ENCODE data around the gene NAP1L4.

NAP1L4 gene

GRCh38 chr11:2927121-2927800 lies 64.9 kb downstream of the NAP1L4 start:
- DNase-seq (ENCODE audit: insufficient read length, low spot score) = no peak
- no peak for TF ChIP-seq POLR2A (IDR thresholded peaks at IDR 0.05; ENCODE audit: low read depth, low read length)
- FAIRE-seq = no peak

DNA sequence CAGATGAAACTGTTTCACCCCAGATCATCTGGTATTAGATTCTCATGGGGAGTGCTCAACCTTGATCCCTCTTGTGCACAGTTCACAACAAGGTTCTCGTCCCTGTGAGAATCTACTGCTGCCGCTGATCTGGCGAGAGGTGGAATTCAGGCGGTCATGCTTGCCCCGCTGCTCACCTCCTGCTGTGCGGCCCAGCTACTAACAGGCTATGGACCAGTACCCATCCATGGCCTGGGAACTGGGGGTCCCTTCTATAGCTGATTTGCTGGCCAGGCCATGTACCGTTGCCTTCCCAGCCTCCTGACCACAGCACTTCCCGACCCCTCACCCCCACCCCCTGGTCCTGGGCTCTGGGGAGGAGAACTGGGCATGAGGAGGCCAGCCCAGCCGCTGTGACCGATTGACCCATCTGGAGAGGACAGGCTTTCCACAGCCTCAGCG lies 65.5 kb downstream of the NAP1L4 start:
- peak; percentile 16; the same call in 1 of the 2 replicates for TF ChIP-seq POLR2A (IDR thresholded peaks at IDR 0.05; ENCODE audit: low read depth, low read length)
- no peak for DNase-seq (ENCODE audit: insufficient read length, low spot score)
- no peak for FAIRE-seq

DNA sequence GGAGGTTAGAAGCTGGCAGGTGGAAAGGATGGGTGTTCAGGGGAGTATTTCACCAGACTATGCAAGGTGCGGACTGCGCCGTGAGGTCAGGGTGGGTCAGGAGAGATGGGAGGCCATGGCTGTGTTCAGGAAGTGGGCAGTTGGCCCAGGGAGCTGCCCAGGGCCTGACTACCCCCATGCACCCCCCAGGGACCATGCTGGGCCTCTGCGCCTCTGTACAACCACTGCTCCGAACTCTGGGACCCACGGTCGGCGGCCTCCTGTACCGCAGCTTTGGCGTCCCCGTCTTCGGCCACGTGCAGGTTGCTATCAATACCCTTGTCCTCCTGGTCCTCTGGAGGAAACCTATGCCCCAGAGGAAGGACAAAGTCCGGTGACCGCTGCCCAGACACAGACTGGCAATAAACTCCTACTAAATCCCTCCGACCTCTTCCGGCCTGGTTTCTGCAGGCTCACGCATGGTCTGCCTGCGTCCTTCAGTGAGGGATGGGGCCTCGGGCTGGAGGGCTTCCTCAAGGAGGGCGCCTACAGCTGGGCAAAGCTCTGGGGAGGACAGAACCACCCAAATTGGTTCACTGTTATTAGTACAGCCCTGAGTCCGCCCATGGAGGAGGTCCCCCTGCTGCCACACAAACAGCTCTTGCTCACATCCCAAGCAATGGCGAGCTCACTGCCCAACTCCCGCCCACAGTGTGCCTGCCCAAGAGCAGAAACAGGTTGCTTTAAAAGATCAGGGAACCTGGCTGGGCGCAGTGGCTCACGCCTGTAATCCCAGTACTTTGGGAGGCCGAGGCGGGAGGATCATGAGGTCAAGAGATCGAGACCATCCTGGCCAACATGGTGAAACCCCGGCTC lies 67.1 kb downstream of the NAP1L4 start:
- FAIRE-seq (no peak), DNase-seq (ENCODE audit: insufficient read length, low spot score) (no peak)
- no peak for TF ChIP-seq POLR2A (IDR thresholded peaks at IDR 0.05; ENCODE audit: low read depth, low read length)

DNA sequence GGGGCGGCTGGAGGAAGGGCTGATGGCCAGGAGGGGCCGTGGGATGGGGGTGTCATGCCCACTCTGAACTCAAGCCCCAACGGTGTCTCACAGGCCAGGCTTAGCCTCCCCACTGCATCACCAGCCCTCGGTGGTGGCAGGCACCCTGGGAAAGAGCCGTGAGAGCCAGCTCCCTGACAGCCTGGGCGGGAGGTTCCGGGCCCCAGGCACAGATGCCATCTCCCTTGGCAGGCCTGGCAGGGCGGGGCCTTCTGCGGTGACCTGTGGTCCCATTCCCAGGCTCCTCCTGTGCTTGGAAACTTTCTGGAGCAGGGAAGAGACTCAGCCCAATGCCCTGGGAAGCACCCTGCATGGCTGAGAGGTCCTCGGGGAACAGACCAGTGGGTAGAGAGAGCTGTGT lies 67.7 kb downstream of the NAP1L4 start:
- DNase-seq (ENCODE audit: insufficient read length, low spot score) (no peak), FAIRE-seq (no peak)
- TF ChIP-seq POLR2A (IDR thresholded peaks at IDR 0.05; ENCODE audit: low read depth, low read length) = no peak

GRCh38 chr11:2923446-2924375 lies 68.4 kb downstream of the NAP1L4 start:
- no peak for TF ChIP-seq POLR2A (IDR thresholded peaks at IDR 0.05; ENCODE audit: low read depth, low read length)
- FAIRE-seq (no peak), DNase-seq (ENCODE audit: insufficient read length, low spot score) (no peak)

- no peak for TF ChIP-seq POLR2A (IDR thresholded peaks at IDR 0.05; ENCODE audit: low read depth, low read length)
- FAIRE-seq (no peak), DNase-seq (ENCODE audit: insufficient read length, low spot score) (no peak)
Observed at GRCh38 chr11:2922655-2923054, 69.5 kb downstream of the NAP1L4 start.

- no peak for DNase-seq (ENCODE audit: insufficient read length, low spot score)
- no peak for TF ChIP-seq POLR2A (IDR thresholded peaks at IDR 0.05; ENCODE audit: low read depth, low read length)
- FAIRE-seq = no peak
Observed at GRCh38 chr11:2921742-2922493, 70.2 kb downstream of the NAP1L4 start.

DNA sequence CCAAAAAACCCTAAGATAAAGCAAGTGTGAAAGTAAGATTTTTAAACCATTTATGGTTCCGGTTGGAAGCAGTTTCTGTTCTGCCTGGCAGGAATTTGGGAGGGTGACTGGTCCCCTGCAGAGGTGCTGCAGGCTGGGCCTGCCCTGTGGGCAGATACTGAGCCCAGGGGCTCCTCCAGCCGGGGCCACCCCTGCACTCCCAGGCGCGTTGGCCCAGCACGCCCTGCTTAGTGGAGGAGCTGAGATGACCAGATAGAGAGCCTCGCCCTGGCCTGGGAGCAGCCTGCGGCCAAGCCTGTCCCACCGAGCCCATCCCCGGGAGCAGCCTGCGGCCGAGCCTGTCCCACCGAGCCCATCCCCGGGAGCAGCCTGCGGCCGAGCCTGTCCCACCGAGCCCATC lies 70.9 kb downstream of the NAP1L4 start:
- DNase-seq (ENCODE audit: insufficient read length, low spot score) (no peak), FAIRE-seq (no peak)
- TF ChIP-seq POLR2A (IDR thresholded peaks at IDR 0.05; ENCODE audit: low read depth, low read length) = no peak

DNA sequence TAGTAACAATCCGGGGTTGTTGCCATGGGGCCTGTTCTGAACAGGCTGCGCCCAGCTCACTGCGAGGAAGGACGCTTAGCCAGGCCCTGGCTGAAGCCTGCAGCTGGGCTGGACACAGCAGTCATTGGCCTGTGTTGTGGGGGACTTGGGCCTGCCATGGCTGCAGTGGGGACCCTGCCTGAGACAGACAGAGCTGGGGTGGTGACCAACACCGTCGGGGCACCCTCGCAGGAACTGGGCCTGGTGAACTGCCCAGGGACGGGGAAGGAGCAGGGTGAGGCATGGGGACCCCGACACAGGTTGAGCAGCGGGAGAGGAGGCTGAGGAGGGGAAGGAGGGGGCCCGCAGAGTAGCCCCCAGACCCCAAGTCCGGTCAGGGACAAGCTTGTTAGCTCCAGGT lies 71.8 kb downstream of the NAP1L4 start:
- DNase-seq (ENCODE audit: insufficient read length, low spot score) (no peak), FAIRE-seq (no peak)
- no peak for TF ChIP-seq POLR2A (IDR thresholded peaks at IDR 0.05; ENCODE audit: low read depth, low read length)

DNA sequence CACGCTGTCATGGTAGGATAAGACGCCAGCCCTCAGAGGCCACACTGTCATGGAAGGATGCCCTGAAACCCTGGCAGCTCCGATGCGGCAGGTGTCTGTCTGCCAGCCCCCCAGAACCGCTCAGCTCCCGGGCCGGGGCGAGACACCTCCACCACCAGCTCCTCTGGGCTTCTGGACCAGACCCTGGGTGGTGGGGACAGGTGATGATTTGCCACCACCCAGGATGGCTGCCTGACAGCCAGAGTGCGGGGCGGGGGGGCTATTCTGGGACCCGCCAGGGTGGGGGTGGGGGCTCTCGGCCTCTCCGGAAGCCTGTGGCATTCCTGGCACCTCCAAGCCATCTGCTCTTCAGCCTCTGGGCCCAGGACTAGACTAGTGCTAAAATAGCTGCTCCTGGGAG lies 72.3 kb downstream of the NAP1L4 start:
- FAIRE-seq (no peak), DNase-seq (ENCODE audit: insufficient read length, low spot score) (no peak)
- no peak for TF ChIP-seq POLR2A (IDR thresholded peaks at IDR 0.05; ENCODE audit: low read depth, low read length)

GRCh38 chr11:2919188-2919587 lies 72.9 kb downstream of the NAP1L4 start:
- no peak for TF ChIP-seq POLR2A (IDR thresholded peaks at IDR 0.05; ENCODE audit: low read depth, low read length)
- DNase-seq (ENCODE audit: insufficient read length, low spot score) = no peak
- no peak for FAIRE-seq

GRCh38 chr11:2917842-2918490 lies 74.2 kb downstream of the NAP1L4 start:
- TF ChIP-seq POLR2A (IDR thresholded peaks at IDR 0.05; ENCODE audit: low read depth, low read length) = no peak
- no peak for DNase-seq (ENCODE audit: insufficient read length, low spot score)
- no peak for FAIRE-seq
